Measurements from ENCODE around the gene PIK3IP1. TPM values are rescaled to one million over a fixed set of nuclear protein-coding genes. Genes with fewer than 3 reads are reported as not detected.

PIK3IP1 gene
- total RNA-seq, 1 donor from 2014 or later: 18.4 TPM

Other genes starting within 250 kb of the PIK3IP1 start
- gene SMTN, start 211.2 kb downstream of the PIK3IP1 start, total RNA-seq: 133 and 160 TPM in 2 replicates
- 21.1 and 23.3 TPM in 2 replicates for gene SELENOM, start 184.9 kb downstream of the PIK3IP1 start, total RNA-seq
- 0.13 and 0.25 TPM in 2 replicates for gene INPP5J, start 169.5 kb downstream of the PIK3IP1 start, total RNA-seq
- under 0.01 TPM in 1 of 2 replicates, not detected in the other for gene PLA2G3, start 152.0 kb downstream of the PIK3IP1 start, total RNA-seq
- 25.8 and 39.3 TPM in 2 replicates for gene RNF185, start 132.3 kb downstream of the PIK3IP1 start, total RNA-seq
- gene LIMK2, start 80.2 kb downstream of the PIK3IP1 start, total RNA-seq: 75.9 and 78.9 TPM in 2 replicates
- gene PATZ1, start 53.9 kb upstream of the PIK3IP1 start, total RNA-seq: 11.3 and 14.4 TPM in 2 replicates
- 57.4 and 62.1 TPM in 2 replicates for gene DRG1, start 107.1 kb upstream of the PIK3IP1 start, total RNA-seq
- gene EIF4ENIF1, start 197.4 kb upstream of the PIK3IP1 start, total RNA-seq: 8.6 and 12.5 TPM in 2 replicates
- gene SFI1, start 204.0 kb upstream of the PIK3IP1 start, total RNA-seq: 12.3 and 15.8 TPM in 2 replicates